Esophagus muscularis mucosa (tissue), 4 donors: ENCODE data around the gene SLC25A44. TPM values are rescaled to one million over a fixed set of nuclear protein-coding genes. Genes with fewer than 3 reads are reported as not detected.
"Not testable (repeated sequence)": the region's sequence is repeated elsewhere in the genome, so short reads cannot be mapped to it uniquely, and the experiment has no call there.

Experiments
- DNase-seq: peaks from one replicate; pipeline ENCODE4 v3.0.0-alpha.2; 2017; ENCODE audit errors: extremely low spot score
- H3K27ac ChIP-seq, 4 donors: fragments of 200-600 bp; sonication (generic); replicated peaks in 1 of 4; 1 replicate in 3 of 4; 2 replicates in 1 of 4; pipeline ENCODE4 v1.5.1; 2016 to 2019; ENCODE audit warnings: mild to moderate bottlenecking in 1 of 4
- H3K27me3 ChIP-seq, 4 donors: fragments of 200-600 bp; sonication (generic); one replicate each; pipeline versions ENCODE4 v1.5.1 to v1.6.0; 2016 to 2019
- H3K36me3 ChIP-seq, 4 donors: fragments of 200-600 bp; sonication (generic); one replicate each; pipeline ENCODE4 v1.5.1; 2016 to 2019
- H3K4me1 ChIP-seq, 4 donors: fragments of 200-600 bp; sonication (generic); one replicate each; pipeline ENCODE4 v1.5.1; 2016 to 2019
- H3K4me3 ChIP-seq, 4 donors: fragments of 200-600 bp; sonication (generic); 1 replicate in 2 of 4; 2 replicates in 2 of 4; pipeline ENCODE4 v1.5.1; 2016 to 2019; ENCODE audit warnings: mild to moderate bottlenecking in 4 of 4, moderate library complexity in 1 of 4
- H3K9me3 ChIP-seq, 4 donors: fragments of 200-600 bp; sonication (generic); 1 replicate in 3 of 4; 2 replicates in 1 of 4; pipeline ENCODE4 v1.5.1; 2016 to 2019
- CTCF ChIP-seq, 3 experiments: fragments of 200-600 bp in 2 of 3; fragments of 450-650 bp in 1 of 3; sonication (generic) in 2 of 3; IDR thresholded peaks; one replicate each; pipeline ENCODE4 v1.5.1; 2017 to 2019; ENCODE audit warnings: antibody characterized with exemption in 3 of 3, mild to moderate bottlenecking in 2 of 3, moderate library complexity in 1 of 3
- EP300 ChIP-seq: sonication (generic); formaldehyde crosslinking; IDR thresholded peaks from one replicate; pipeline ENCODE4 v1.6.1; 2017; ENCODE audit warnings: antibody characterized with exemption
- POLR2A ChIP-seq: fragments of 450-650 bp; IDR thresholded peaks from one replicate; pipeline ENCODE4 v1.6.1; 2017; ENCODE audit warnings: antibody characterized with exemption, moderate library complexity, mild to moderate bottlenecking, low read depth
- POLR2AphosphoS5 ChIP-seq, 2 donors: sonication (generic); formaldehyde crosslinking; IDR thresholded peaks; one replicate each; pipeline ENCODE4 v1.6.1; 2017; ENCODE audit warnings: antibody characterized with exemption in 2 of 2
- WGBS: methylation state at CpG from one replicate; pipeline ENCODE4 v1.1.5; 2018; 5-methylcytosine and 5-hydroxymethylcytosine counted together
- intact Hi-C: fragments of 100-400 bp; cut with DNase I; formaldehyde crosslinking; loops from one replicate; pipeline ENCODE4 v1.15.1; 2023
- total RNA-seq, 4 donors: library from RNA; depleted of rRNA; stranded (reverse); fragments of >200 nt; gene quantifications; one replicate each; pipeline versions ENCODE4 v1.1.0 to v1.2.1, GENCODE V29; 2016

SLC25A44 gene
- total RNA-seq, 4 donors from 2014 or later = 8.3 to 18.2 (median 15.0) TPM

DNA sequence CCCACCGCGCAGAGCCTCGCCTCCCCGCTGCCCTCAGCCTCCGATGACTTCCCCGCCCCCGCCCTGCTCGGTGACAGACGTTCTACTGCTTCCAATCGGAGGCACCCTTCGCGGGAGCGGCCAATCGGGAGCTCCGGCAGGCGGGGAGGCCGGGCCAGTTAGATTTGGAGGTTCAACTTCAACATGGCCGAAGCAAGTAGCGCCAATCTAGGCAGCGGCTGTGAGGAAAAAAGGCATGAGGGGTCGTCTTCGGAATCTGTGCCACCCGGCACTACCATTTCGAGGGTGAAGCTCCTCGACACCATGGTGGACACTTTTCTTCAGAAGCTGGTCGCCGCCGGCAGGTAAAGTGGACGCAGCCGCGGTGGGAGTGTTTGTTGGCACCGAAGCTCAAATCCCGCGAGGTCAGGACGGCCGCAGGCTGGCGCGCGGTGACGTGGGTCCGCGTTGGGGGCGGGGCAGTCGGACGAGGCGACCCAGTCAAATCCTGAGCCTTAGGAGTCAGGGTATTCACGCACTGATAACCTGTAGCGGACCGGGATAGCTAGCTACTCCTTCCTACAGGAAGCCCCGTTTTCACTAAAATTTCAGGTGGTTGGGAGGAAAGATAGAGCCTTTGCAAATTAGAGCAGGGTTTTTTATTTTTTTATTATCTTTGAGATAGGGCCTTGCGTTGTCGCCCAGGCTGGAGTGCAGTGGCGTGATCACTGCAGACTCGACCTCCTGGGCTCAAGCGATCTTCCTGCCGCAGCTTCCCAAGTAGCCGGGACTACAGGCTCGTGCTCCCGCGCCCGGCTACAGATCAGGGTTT lies 19.1 kb downstream of the SLC25A44 start, which contains the start of gene PMF1:
Gene PMF1 (plus strand): TSS at position 175 of the 811 bp plus-strand sequence. CDS start 9 bp downstream, at position 184.
- peaks cover 22 to 45% (median 40%) of the 10 kb centered on the region in 4 donors for H3K4me1 ChIP-seq
- peak; percentile 99 for DNase-seq
- H3K27ac ChIP-seq = peak within 1 kb of the TSS; percentile 88 to 92 (median 90)
- no peaks in the 10 kb centered on the region for H3K9me3 ChIP-seq
- H3K36me3 ChIP-seq = peaks cover 7 to 49% (median 40%) of the 10 kb centered on the region in 4 donors
- no peaks in the 10 kb centered on the region for H3K27me3 ChIP-seq
- intact Hi-C loops = loop anchor here (5.0 kb wide), 1 partner anchor 116 kb away; no protein-coding TSS in a partner anchor
- peak within 1 kb of the TSS; percentile 63 to 79 (median 64) for H3K4me3 ChIP-seq
- TF ChIP-seq POLR2AphosphoS5 (IDR thresholded peaks at IDR 0.05) = peak; percentile 76 to 87
- no peak for TF ChIP-seq EP300
- no peak for TF ChIP-seq POLR2A
- no peak for TF ChIP-seq CTCF (IDR thresholded peaks at IDR 0.05)
- WGBS = under 1% methylated on average over 30 of the region's 61 CpGs

GRCh38 chr1:156213644-156213966 lies 19.7 kb downstream of the SLC25A44 start:
- H3K4me3 ChIP-seq = peak overlapping the region; percentile 63 to 79 (median 64)
- TF ChIP-seq EP300 (no peak), POLR2A (no peak), POLR2AphosphoS5 (IDR thresholded peaks at IDR 0.05) (no peak), CTCF (IDR thresholded peaks at IDR 0.05) (no peak)
- intact Hi-C loops = loop anchor here (5.0 kb wide), 1 partner anchor 116 kb away; no protein-coding TSS in a partner anchor
- peak overlapping the region; percentile 88 to 92 (median 90) for H3K27ac ChIP-seq
- peaks cover 5 to 43% (median 36%) of the 10 kb centered on the region in 4 donors for H3K36me3 ChIP-seq
- no peaks in the 10 kb centered on the region for H3K27me3 ChIP-seq
- no peaks in the 10 kb centered on the region for H3K9me3 ChIP-seq
- DNase-seq = no peak
- 14% methylated on average over 11 of the region's 11 CpGs for WGBS
- H3K4me1 ChIP-seq = peaks cover 22 to 51% (median 45%) of the 10 kb centered on the region in 4 donors

- H3K27ac ChIP-seq = peak overlapping the region; percentile 88 to 92 (median 90)
- no peak for DNase-seq
- TF ChIP-seq POLR2AphosphoS5 (IDR thresholded peaks at IDR 0.05) = no peak
- no peak for TF ChIP-seq CTCF (IDR thresholded peaks at IDR 0.05)
- TF ChIP-seq POLR2A = no peak
- TF ChIP-seq EP300 = no peak
- H3K27me3 ChIP-seq = no peaks in the 10 kb centered on the region
- H3K36me3 ChIP-seq = peaks cover 5 to 37% (median 33%) of the 10 kb centered on the region in 4 donors
- peak overlapping the region; percentile 63 to 79 (median 64) for H3K4me3 ChIP-seq
- 81% methylated on average over 16 of the region's 16 CpGs for WGBS
- no peaks in the 10 kb centered on the region for H3K9me3 ChIP-seq
- H3K4me1 ChIP-seq = peaks cover 22 to 51% (median 45%) of the 10 kb centered on the region in 4 donors
- intact Hi-C loops = loop anchor here (5.0 kb wide), 1 partner anchor 117 kb away; no protein-coding TSS in a partner anchor
These were observed 20.3 kb downstream of the SLC25A44 start for GRCh38 chr1:156214024-156214748.

DNA sequence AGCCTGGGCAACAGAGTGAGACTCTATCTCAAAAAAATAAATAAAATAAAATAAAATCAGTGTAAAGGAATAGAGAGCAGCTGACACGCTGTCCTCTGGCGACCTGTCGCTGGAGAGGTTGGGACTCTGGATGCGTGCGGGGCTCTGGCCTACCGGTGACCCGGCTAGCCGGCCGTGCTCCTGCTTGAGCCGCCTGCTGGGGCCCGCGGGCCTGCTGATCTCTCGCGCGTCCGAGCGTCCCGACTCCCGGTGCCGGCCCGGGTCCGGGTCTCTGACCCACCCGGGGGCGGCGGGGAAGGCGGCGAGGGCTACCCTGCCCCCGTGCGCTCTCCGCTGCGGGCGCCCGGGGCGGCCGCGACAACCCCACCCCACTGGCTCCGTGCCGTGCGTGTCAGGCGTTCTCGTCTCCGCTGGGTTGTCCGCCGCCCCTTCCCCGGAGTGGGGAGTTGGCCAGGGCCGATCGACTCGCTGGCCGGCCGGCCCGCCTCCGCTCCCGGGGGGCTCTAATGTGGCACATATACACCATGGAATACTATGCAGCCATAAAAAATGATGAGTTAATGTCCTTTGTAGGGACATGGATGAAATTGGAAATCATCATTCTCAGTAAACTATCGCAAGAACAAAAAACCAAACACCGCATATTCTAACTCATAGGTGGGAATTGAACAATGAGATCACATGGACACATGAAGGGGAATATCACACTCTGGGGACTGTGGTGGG lies 22.6 kb downstream of the SLC25A44 start:
- H3K36me3 ChIP-seq = peaks cover 0 to 37% (median 31%) of the 10 kb centered on the region in 4 donors
- H3K27ac ChIP-seq, H3K9me3 ChIP-seq, H3K27me3 ChIP-seq, H3K4me3 ChIP-seq, DNase-seq, intact Hi-C loops: not testable (repeated sequence)
- 96% methylated on average over 33 of the region's 55 CpGs for WGBS
- H3K4me1 ChIP-seq = peaks cover 22 to 51% (median 45%) of the 10 kb centered on the region in 4 donors
